OCI-M2 (cell line): ENCODE data around the gene PELI1.

ENCODE experiments used
- DNase-seq: peaks from one replicate; lab custom pipeline; 2025; ENCODE audit not compliant: unreplicated experiment; lab: John Stamatoyannopoulos, UW

The PELI1 gene

DNA sequence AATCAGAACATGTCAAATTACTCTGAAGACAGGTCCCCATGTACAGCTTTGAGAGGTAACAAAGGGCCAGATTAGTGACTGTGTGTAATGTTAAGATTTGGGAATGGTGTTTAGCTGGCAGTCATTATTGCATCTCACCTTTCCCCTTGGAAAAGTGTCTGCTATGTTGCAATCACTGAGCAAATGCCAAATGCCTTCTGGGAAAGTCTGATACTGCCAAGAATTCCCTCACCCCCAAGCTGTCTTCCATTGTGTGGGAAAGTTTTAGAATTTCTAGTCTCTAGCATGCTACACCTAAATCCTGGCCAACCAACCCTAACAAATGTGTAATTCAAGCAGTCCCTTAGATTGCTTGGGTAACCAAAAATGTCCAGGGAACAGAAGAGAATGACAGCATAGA is 13.6 kb upstream of the PELI1 start:
- DNase-seq, result no peak

DNA sequence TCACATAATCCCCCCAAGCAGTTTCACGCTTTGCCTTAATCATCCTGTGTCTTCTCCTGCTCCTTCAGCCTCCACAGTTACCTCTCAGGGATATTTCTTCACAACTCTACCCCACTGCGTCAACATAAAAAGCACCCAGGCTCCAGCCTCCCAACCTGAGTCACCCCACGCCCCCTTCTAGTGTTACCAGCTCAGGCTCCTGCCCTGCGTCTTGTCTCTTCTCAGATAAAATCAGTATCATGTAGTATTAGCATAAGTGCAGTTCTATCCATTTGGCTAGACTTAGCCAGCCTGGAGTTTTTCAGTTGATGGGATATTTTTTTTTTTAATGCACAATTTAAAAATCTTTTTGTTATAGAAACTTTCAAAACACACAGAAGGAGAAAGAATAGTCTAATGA is 9.6 kb upstream of the PELI1 start:
- no peak for DNase-seq

DNA sequence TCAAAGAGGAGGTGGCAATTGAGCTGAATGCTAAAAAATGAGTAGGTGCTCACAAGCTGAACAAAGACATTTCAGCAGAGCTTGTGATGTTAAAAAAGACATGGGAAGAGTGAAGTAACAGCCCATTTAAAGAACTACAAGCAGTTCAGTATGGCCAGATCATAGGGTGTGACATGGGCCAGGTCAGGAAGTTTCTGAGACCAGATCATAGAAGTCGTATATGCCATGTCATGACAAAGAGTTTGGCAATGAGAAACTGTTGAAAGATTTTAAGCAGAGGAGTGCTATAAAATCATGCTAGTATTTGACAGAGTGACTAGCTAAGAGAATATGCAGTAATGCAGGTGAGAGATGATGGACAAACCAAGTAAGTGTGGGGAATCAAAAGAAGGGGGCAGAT is 7.3 kb upstream of the PELI1 start:
- DNase-seq, result no peak

DNA sequence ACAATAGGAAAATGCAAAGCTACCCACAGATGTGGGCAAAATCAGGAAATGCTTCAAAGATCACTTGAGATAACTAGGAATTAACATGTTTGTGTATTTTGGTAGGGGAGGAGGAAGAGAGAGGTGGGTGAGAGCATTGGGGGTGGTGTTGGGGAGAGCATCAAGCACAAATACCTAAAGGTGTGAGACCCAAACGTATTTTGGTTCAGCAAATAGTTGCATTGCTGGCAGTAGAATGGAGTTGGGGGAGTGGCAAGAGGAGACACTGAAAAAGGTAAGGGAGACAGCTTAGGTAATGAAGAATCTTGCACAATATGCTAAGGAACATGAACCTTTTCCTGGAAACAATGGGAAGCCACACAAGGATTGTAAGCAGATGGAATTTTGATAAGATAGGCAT is 1.5 kb upstream of the PELI1 start:
- no peak for DNase-seq

DNA sequence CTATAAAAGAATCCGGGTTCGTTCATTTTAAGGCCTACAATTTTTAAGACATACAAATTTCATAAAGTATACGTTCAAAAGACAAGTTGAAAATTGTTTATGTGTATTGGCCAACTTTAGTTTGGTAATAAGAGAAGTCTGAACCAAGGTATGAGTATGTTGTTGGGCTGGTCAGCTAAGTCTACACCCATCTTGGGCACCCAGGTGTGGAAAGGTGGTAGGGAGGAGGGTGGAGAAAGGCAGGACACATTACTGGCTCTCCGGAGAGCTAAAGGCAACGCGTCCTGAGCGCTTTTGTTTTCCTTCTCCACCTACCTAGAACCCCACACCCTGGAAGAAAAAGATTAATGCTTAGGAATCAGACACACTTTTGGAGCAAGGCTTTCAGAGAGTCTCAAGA is 899 bp upstream of the PELI1 start:
- DNase-seq, result no peak

DNA sequence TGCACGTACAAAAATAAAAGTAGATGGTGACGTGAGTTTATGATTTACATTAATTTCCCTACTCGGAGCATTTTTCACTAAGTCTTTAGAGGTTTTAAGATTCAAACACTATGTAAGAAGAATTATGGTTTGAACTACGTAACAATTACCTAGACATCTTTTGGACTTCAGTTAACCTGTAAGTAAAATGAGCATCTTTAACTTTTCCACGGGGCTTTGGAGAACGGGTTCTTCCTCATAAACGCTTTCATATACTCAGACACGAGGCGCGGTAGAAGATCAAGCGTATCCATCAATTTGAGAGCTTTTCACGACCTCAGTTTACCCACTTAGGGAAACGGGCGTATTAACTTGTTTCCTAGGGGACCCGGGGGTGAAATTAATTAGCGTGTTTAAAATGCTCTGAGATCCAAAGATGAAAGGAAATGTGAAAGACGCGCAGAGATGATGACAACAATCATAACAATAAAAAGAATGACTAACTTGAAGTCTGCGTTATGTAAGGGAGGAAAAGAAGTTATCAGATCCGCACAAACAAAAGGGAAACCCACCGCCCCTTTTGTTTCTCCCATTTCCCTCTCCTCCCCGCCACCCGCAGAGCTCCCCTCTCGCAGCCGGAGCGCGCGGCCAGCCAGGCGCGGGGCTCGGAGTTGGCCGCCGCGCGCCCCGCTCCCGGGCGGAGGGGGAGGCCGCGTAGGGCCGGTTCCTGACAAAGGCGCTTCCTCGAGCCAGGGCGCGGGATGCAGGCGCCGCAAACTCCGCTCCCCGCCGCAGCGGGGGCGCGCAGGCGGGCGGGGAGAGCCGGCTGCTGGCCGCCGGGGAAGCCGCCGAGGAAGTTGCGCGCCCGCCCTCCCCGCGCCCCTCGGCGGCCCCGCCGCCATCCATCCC is 807 bp downstream of the PELI1 start:
- DNase-seq, result no peak

DNA sequence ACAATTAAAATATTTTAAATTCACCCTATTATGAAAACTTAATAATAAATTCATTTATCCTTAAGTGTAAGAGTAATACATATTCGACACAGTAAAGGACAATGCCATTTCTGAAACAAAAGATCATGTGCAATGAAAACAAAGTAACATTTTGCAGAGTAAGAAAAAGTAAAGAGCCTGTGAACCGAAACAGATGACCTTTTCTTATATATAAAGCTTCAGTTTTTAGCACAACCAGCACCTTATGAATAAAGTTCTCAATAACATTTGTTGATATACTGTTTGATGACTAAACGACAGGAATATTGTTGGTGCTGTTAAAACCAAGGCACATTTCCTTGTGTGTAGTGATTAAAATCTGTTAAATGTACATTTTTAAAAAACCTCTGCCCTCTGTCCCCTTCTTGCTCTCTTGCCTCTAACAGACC is 1.5 kb downstream of the PELI1 start:
- DNase-seq, result no peak

DNA sequence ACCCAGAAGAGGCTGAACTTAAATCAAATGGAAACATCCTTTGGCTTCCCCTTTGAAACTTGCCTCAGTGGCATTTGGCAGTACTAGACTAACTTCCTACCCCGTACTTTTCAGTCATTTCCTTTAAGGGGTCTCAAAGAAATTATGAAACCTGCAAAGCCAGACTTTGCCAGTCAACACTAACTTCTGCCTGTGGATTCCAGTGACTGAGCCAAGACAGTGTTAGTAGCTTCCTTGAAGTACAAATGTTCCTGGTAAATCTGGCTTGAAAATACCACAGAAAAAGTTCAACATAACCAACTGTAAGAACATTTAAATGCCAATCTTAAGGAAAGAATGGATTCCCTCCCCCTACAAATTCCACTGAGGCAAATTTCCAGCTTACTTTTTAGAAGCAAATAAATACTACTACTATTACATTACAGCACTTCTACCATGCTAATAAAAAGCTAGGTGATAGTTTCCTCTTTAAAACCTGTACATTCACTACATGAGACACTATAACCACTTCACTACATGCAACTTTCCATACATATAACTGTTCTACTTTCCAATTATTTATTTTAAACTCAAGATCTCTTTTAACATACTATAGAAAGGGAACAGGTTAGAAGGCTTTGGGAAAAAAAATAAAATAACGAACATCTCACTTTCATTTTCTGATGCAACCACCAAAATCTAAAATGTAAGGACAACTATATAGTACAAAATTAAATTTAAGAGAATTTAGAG is 2.4 kb downstream of the PELI1 start:
- DNase-seq, result no peak

DNA sequence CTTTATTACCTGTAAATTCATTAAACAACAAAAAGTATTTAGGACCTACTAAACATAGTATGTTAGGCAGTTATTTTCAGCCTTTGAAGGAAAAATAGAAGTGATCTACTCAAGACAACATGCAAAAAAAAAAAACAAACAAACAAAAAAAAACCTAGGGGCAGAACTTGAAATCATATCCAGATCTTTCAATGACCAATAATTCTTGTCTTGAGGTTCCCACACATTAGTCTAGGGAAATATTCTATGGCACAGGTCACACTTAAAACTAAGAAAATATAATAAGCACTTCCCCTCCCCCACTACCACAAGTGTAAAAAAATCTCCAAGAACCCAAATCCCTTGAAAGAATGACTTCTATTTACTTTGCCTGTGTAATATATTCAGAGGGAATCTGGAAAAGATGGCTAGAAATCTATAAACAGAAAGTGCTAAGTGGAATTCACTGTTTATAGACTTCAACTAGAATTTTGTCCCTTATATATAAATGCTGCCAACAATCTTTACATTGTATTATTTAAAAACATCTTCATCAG is 3.5 kb downstream of the PELI1 start:
- no peak for DNase-seq

DNA sequence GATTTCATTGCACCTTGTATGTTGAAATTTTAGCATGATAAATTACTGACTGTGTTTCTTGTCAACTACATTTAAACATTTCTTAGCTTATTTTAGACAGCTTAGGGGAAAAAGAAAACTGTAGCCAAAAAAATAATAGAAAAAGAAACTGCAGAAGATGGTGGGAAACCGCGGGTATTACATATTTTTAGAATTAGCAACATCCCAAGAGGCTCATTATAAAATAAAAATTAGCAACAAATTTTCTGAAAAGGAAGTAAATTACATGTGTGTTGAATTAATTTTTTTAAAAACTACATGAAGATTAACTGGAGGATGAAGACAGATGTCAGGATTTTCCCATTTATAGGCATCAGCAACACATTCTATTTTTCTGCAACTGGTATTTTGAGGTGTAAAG is 4.3 kb downstream of the PELI1 start:
- no peak for DNase-seq

DNA sequence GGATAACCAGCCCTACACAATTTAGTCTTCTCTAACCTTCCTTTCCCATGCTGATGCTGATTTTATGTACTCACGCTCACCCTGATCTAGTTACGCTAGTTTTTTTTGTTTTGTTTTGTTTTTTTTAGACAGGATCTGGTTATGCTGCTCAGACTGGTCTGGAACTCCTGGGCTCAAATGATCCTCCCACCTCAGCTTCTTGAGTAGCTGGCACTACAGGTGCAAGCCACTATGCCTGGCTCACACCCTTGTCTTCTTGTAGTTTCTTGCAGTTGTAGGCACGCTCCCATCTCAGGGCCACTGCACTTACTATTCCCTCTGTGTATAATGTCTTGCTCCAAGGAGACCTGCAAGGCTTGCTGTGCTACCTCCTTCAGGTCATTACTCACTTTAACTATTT is 6.2 kb downstream of the PELI1 start:
- no peak for DNase-seq

DNA sequence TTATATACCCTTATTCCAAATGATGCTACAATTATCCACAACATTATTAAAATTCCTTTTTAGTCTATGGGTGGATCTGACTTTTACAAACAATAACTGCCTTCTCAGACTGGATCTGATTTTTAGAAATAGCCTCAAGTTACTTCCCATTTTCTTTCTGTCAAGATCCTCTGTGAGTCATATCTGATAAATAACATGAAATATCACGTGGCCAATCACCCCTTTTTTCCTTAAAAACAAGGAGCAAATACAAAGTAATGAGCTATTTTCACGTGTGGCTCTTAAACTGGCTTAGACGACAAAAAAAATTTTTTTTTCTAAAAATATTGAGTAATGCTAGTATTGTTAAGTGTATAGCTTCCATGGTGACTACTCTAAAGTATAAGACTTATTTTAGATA is 6.7 kb downstream of the PELI1 start:
- no peak for DNase-seq

DNA sequence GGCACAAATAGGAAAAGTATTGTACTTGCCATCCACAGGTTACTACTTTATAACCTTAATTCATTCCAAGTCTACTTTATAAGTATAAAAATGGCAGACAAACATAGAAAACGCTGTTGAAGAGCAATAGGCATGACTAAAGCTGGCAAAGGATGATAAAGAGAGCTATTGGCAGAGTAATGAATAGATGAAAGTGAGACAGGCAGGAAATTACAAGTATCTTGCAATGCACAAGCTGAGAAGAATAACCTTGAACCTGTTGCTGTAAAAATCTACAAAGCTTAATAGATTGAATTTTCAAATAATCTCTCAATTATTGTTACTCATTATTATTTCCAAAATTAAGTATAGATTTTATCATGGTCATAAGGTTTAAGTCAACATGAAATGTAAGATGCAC is 8.8 kb downstream of the PELI1 start:
- no peak for DNase-seq

DNA sequence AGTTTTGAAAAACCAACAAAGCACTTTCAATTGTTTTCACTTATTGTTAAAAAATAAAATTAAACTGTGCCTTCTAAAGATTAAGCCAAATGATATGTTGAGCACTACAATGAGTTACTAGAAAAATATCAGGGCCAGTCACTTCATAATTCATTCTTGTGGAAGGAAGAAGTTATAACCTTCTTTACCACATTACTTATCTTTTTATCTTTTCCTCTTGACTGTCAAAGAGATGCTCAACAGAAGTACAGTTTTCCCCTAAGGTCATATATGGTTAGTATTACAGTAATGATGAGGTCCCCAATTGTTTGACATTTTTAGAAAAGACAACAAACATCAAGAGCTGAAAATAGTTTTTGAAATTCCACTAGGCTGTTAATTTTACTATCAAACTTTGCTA is 9.4 kb downstream of the PELI1 start:
- DNase-seq, result no peak

DNA sequence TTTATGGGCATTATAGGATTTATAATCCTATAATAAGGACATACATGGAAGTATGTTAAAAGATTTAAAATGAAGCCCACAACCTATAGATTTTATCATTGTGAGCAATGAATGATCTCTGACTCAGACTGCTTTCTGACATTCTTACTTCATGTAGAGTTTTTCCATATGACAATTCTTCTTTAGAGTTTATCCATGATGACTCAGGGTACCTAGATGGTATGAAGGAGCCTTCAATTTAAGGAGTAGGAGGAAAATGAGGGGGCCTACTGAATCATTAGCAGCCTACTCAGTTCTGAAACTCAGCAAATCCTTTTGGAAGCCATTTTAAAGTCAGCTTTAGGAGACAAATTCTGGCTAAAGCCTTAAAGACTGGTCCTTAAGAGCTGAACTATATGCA is 10.4 kb downstream of the PELI1 start:
- no peak for DNase-seq

DNA sequence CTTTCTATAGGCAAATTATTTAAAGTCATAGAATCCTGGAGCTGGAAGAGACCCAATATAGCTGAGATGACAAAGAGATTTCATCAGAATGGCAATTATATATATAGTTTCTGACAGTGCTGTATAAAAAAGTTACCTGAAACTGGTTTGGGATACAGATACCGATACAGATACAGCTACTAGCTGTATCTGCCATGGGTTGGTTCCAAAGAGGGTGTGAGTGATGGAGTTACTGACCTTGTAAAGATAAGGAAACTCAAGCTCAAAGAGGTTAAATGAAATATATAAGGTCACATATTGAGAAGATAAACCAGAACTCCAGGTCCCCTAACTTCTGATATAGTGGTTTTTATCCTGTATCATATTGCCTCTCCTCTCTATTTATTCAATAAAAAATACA is 10.9 kb downstream of the PELI1 start:
- no peak for DNase-seq

DNA sequence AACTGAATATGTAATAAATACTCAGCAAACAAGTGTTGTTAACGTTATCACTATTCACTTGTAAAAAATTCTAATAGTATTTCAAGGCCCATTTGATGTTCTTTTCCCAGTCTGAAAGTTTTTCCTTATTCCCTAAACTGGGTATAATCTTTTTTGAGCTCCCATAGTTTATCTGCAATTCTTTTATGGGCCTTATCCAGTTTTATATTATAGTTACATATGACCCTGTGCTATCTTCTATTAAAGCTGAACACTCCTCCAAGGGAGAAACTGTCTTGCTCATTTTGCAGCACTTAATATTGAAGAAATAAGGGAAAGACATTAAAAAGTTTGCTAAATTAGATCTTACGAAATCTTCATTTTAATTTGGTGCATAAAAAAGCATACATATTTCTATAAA is 13.9 kb downstream of the PELI1 start:
- no peak for DNase-seq

DNA sequence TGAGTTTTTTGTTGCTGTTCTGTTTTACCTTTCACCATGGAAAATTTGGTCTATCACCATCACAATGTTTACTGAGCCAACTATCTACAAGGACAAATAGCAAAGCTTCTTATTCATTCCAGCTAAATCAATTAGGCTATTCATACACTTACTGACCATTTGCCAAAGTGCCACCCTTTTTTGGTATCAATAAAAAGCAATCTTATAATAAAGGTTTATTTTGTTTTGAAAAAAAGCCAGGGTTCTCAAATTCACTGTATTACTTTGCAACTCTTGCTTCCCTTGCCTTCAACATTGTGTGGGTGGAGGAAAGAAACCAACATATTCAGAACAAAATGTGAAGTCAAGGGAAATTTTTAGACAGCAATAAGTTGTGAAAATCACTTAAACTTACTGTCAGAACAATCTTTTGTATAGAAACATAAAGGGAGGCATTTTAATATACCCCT is 15.3 kb downstream of the PELI1 start:
- no peak for DNase-seq

DNA sequence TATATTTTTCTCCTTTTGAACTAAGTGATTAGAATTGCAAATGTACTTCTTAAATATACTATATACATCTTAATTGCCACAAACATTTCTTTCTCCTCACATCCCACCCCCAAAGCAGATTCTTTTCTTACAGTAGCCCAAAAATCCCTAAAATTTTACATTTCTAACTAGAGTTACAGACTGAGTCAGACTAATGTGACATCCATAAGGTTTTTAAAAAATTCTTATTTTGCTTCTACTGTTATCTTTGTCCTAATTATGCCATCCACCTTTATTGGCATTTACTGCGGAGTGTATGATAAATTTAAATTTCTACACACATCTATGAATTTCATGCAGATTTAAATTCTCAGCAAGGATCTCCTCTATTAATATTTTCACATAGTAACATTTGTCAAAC is 15.8 kb downstream of the PELI1 start:
- DNase-seq, result no peak

DNA sequence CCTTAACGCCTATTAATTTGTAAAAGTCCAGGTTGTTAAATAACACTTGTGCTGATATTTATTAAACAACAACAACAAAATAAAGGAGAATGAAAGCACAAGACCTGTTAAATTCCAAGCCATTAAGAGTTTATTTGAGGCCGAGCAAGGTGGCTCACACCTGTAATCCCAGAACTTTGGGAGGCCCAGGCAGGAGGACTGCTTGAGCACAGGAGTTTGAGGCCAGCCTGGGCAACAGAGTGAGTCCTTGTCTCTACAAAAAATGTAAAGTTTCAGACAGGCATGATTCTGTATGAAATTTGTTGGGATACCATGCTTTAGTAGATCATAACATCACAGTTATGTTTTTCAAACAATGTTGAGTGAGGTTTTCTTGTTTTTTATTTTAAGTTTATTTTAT is 17.1 kb downstream of the PELI1 start:
- no peak for DNase-seq

DNA sequence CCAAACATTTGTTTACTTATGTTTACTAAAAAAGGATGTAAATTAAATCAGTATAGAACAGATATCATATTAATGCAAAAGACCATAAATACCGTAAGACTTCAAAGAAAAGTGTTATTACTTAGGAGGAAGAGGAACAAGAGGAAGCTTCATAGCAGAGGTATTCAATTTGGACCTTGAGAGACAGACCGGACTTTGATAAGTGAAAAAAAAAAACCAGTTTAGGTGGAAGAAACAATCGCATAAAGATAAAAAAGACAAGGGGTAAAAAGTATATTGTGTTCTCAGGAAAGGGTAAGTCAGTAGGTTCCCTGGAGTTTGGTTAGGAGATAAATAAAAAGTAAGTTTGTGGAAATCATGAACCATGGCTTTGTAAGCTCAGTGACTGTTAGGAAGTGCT is 17.6 kb downstream of the PELI1 start:
- no peak for DNase-seq

DNA sequence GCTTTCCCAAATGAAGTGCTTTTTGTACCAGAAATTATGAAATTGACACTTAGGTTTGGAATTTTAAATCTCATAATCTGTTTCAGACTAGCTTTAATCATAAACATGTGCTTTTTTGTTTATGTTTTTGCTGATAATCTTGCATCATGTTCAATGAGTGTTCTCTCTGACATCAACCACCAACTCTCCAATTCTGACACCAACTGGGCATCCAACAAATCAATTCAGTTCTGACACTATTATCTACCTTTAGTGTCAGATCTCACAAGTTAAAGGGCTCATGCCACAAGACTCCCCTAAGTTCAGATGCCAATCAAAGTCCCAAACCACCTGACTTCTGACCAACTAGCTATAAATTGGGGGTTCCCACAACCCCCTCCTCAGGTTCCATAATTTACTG is 19.6 kb downstream of the PELI1 start:
- no peak for DNase-seq
